Heart right ventricle (tissue), 16 donors: ENCODE results near the gene HRH1. TPM values are rescaled to one million over a fixed set of nuclear protein-coding genes. Genes with fewer than 3 reads are reported as not detected.
"Not testable (repeated sequence)": the region's sequence is repeated elsewhere in the genome, so short reads cannot be mapped to it uniquely, and the experiment has no call there.

Source experiments
- ATAC-seq, 8 donors: fragments of 200-7000 bp; cut with Tn5 transposase; one replicate each; pipeline ENCODE4 v1.9.1; 2020; ENCODE audit warnings: mild to moderate bottlenecking in 8 of 8, moderate library complexity in 8 of 8, moderate number of reproducible peaks in 1 of 8
- DNase-seq, 2 donors: peaks; one replicate each; pipeline ENCODE4 v3.0.0-alpha.2; 2020
- H3K27ac ChIP-seq, 10 donors: fragments of 200-600 bp; sonication (generic) in 2 of 10; one replicate each; pipeline versions ENCODE4 v1.5.0 to v1.8.0; 2020 to 2022; ENCODE audit warnings: mild to moderate bottlenecking in 3 of 10
- H3K27me3 ChIP-seq, 7 donors: fragments of 200-600 bp; one replicate each; pipeline ENCODE4 v1.8.0; 2021 to 2022; ENCODE audit warnings: mild to moderate bottlenecking in 2 of 7
- H3K36me3 ChIP-seq, 9 donors: fragments of 200-600 bp; sonication (generic) in 1 of 9; one replicate each; pipeline versions ENCODE4 v1.5.0 to v1.8.0; 2020 to 2022; ENCODE audit warnings: mild to moderate bottlenecking in 2 of 9
- H3K4me1 ChIP-seq, 9 donors: fragments of 200-600 bp; sonication (generic) in 1 of 9; one replicate each; pipeline versions ENCODE4 v1.5.0 to v1.8.0; 2020 to 2022; ENCODE audit warnings: mild to moderate bottlenecking in 4 of 9
- H3K4me3 ChIP-seq, 10 donors: fragments of 200-600 bp; sonication (generic) in 2 of 10; one replicate each; pipeline versions ENCODE4 v1.5.0 to v1.8.0; 2020 to 2022; ENCODE audit warnings: mild to moderate bottlenecking in 7 of 10, moderate library complexity in 2 of 10
- H3K9me3 ChIP-seq, 11 donors: fragments of 200-600 bp in 10 of 11; sonication (generic) in 2 of 11; one replicate each; pipeline versions ENCODE4 v1.5.0 to v1.8.0; 2013 to 2022; ENCODE audit warnings: mild to moderate bottlenecking in 2 of 11, control low read depth in 1 of 11, moderate library complexity in 1 of 11
- WGBS, 2 donors: extraction: QIAGEN DNeasy Blood & Tissue Kit; methylation state at CpG; one replicate each; pipeline ENCODE4 v1.1.7; 2013; ENCODE audit warnings: inconsistent platforms in 1 of 2; 5-methylcytosine and 5-hydroxymethylcytosine counted together
- intact Hi-C, 10 donors: fragments of 100-400 bp; cut with DNase I; formaldehyde crosslinking; loops; one replicate each; pipeline versions ENCODE4 v1.11.1 to v1.14.2; 2022
- polyA plus RNA-seq, 2 donors: library from polyadenylated mRNA; stranded (reverse); fragments of 200-250 nt; gene quantifications; one replicate each; pipeline ENCODE4 v1.2.3, GENCODE V29; 2013
- total RNA-seq, 10 donors: library from RNA; stranded (reverse); fragmentation: NEBNext Ultra II Directional in 3 of 10; extraction: Animal tissue kit (Norgen Biotek cat#: 25700) in 3 of 10; gene quantifications; one replicate each; pipeline versions ENCODE4 v1.2.1 to v1.2.4, GENCODE V29; 2021 to 2023
- TF ChIP-seq, protein P1 (sequence below), 9 donors: fragments of 200-600 bp; sonication (generic) in 2 of 9; IDR thresholded peaks; one replicate each; pipeline versions ENCODE4 v1.5.0 to v1.8.0; 2021 to 2022; ENCODE audit warnings: antibody characterized with exemption in 9 of 9, mild to moderate bottlenecking in 5 of 9, moderate library complexity in 1 of 9
- donor health status: Arrhythmogenic right ventricular cardiomyopathy.
- donor health status: ischemic (EF 13 %, LVEDD 7.1; RV severe dilation, severe dysfunction).
- donor health status: healthy with polysubstance abuse.
- donor health status: DM: no; HTN: yes; CAD: no.
- donor health status: DM: no; HTN: no; CAD: no.
- donor health status: ischemic (EF 25% LVEDD 6.9; RV normal size, moderate dysfunction).
- donor health status: ischemic (EF 25% LVEDD 5.7; RV mildly dilated, moderate dysfunction).
- donor health status: healthy.
- donor health status: DM: yes; HTN: yes; CAD: no.
- donor health status: Ischemic cardiomyopathy.
- donor health status: ischemic (EF 35%, LVEDD 5.7; RV mildly dilated, moderate dysfunction).
- donor health status: nonischemic (EF 11% LVEDD 7.7; RV severe dilation, severe dysfunction).
- donor health status: DM: yes; HTN: yes; CAD: no.
- donor health status: PGD.
- donor health status: ischemic (EF 29% LVEDD 5.4; RV normal size, mild dysfunction).
- donor health status: nonischemic (EF 23%, LVEDD 6.1; RV moderate dilation, normal function).

HRH1 gene
- total and polyA plus RNA-seq, 12 donors: 0.57 to 3.1 (median 1.3) TPM

DNA sequence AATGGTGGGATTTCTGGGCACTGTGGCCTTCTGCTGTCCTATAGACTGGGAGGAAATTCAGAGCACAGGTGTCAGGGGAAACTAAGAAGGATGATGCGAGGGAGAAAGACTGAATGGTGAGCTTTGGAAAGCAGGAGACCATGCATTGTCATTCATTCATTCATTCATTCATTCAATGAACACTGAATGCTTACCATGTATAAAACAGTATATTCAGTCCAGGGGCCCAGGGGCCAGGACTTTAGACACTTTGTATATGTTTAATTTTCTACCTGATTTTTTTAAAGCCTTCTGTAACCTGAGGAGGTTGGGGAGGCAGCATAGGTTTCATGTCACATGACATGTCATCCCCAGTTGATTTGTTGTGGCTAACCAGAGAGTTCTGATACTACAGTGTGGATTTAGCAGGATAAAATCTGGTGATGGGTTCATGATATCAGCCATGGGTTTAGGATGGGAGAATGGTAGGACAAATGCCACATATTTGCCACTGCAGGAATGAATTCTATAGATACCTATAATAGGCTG is 60.2 kb downstream of the HRH1 start:
- intact Hi-C loops: loop anchor here in 1 of 10 donors (5.0 kb wide), 1 partner anchor 62 kb away; the partner anchor contains the start of gene HRH1
- TF ChIP-seq, protein P1, sequence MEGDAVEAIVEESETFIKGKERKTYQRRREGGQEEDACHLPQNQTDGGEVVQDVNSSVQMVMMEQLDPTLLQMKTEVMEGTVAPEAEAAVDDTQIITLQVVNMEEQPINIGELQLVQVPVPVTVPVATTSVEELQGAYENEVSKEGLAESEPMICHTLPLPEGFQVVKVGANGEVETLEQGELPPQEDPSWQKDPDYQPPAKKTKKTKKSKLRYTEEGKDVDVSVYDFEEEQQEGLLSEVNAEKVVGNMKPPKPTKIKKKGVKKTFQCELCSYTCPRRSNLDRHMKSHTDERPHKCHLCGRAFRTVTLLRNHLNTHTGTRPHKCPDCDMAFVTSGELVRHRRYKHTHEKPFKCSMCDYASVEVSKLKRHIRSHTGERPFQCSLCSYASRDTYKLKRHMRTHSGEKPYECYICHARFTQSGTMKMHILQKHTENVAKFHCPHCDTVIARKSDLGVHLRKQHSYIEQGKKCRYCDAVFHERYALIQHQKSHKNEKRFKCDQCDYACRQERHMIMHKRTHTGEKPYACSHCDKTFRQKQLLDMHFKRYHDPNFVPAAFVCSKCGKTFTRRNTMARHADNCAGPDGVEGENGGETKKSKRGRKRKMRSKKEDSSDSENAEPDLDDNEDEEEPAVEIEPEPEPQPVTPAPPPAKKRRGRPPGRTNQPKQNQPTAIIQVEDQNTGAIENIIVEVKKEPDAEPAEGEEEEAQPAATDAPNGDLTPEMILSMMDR (IDR thresholded peaks at IDR 0.05): no peak

GRCh38 chr3:11217370-11217769 is 63.1 kb downstream of the HRH1 start:
- H3K36me3 ChIP-seq: not testable (repeated sequence)

More for the DNA sequence above, 60.2 kb downstream of the HRH1 start:
- WGBS, 2 donors: 88 to 89% methylated on average over 1 of the region's 1 CpG
- Histone ChIP-seq H3K4me3 (no peak overlapping the region), H3K27me3 (peaks cover 0 to 7% (median 0%) of the 10 kb centered on the region in 7 donors), H3K36me3 (peaks cover 0 to 14% (median 0%) of the 10 kb centered on the region in 9 donors), H3K4me1 (peaks cover 0 to 26% (median 2%) of the 10 kb centered on the region in 9 donors), H3K27ac (no peak overlapping the region), H3K9me3 (no peaks in the 10 kb centered on the region)
- ATAC-seq: no peak
- DNase-seq: no peak

GRCh38 chr3:11220230-11220629 is 65.9 kb downstream of the HRH1 start:
- DNase-seq (no peak), ATAC-seq (peak in 3 of 8 donors; percentile 14 to 58 (median 25))
- 71% methylated on average over 8 of the region's 8 CpGs for WGBS, 2 donors
- TF ChIP-seq, protein P1 (IDR thresholded peaks at IDR 0.05): no peak
- Histone ChIP-seq H3K36me3 (peaks cover 0 to 4% (median 0%) of the 10 kb centered on the region in 9 donors), H3K27ac (no peak overlapping the region), H3K4me1 (peaks cover 0 to 37% (median 6%) of the 10 kb centered on the region in 9 donors), H3K9me3 (no peaks in the 10 kb centered on the region), H3K27me3 (peaks cover 0 to 12% (median 0%) of the 10 kb centered on the region in 7 donors), H3K4me3 (no peak overlapping the region)
- intact Hi-C loops: no loop called here

More at GRCh38 chr3:11217370-11217769, 63.1 kb downstream of the HRH1 start:
- peaks cover 0 to 22% (median 6%) of the 10 kb centered on the region in 9 donors for H3K4me1 ChIP-seq
- intact Hi-C loops, DNase-seq, H3K4me3 ChIP-seq, ATAC-seq, H3K9me3 ChIP-seq: not testable (repeated sequence)
- 80 to 81% methylated on average over 6 of the region's 6 CpGs for WGBS, 2 donors
- H3K27ac ChIP-seq: peak overlapping the region in 1 of 10 donors; percentile 62
- peaks cover 0 to 12% (median 0%) of the 10 kb centered on the region in 7 donors for H3K27me3 ChIP-seq

- peaks cover 0 to 51% (median 11%) of the 10 kb centered on the region in 9 donors for H3K4me1 ChIP-seq
- TF ChIP-seq, protein P1 (IDR thresholded peaks at IDR 0.05): peak in 3 of 9 donors; percentile 22 to 35 (median 30)
- H3K4me3 ChIP-seq: no peak overlapping the region
- no peaks in the 10 kb centered on the region for H3K36me3 ChIP-seq
- H3K27ac ChIP-seq: no peak overlapping the region
- 41 to 49% methylated on average over 3 of the region's 3 CpGs for WGBS, 2 donors
- DNase-seq (no peak), ATAC-seq (no peak)
- intact Hi-C loops: no loop called here
- peaks cover 0 to 5% (median 0%) of the 10 kb centered on the region in 7 donors for H3K27me3 ChIP-seq
- no peaks in the 10 kb centered on the region for H3K9me3 ChIP-seq
Measured at GRCh38 chr3:11221818-11222415, 67.6 kb downstream of the HRH1 start.

DNA sequence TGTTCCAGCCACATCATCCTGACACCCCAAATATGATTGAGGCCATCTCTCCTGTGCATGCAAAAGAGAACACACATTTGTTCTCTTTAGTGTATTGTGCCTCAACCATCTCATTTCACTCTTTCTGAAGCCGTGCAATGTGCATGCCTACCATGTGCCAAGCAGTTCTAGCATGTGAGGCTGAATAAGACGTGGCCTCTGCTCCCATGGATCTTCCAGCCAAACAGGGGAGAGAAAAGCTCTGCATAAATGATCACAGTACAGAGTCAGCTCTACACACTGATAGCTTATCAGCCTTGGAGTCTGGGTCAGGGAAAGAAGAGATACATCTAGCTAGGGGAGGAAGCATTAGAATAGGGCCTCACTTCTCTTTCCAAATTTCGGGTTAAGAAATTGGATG is 69.7 kb downstream of the HRH1 start:
- DNase-seq: no peak
- no peaks in the 10 kb centered on the region for H3K9me3 ChIP-seq
- ATAC-seq: no peak
- WGBS, 2 donors: 90 to 91% methylated on average over 3 of the region's 3 CpGs
- no peak overlapping the region for H3K27ac ChIP-seq
- TF ChIP-seq, protein P1 (IDR thresholded peaks at IDR 0.05): no peak
- peaks cover 0 to 5% (median 0%) of the 10 kb centered on the region in 7 donors for H3K27me3 ChIP-seq
- intact Hi-C loops: no loop called here
- H3K4me3 ChIP-seq: no peak overlapping the region
- H3K4me1 ChIP-seq: peaks cover 0 to 56% (median 11%) of the 10 kb centered on the region in 9 donors
- no peaks in the 10 kb centered on the region for H3K36me3 ChIP-seq
